Islet precursor cell (in vitro differentiated cells): ENCODE data around the gene F8.

Experiments
- DNase-seq: peaks from one replicate; pipeline ENCODE4 v3.0.0-alpha.2; 2018

The F8 gene

GRCh38 chrX:155022585-155022984 is at the start of gene F8:
TSS of gene F8 (minus strand) at chrX:155022723. CDS start at chrX:155022552, 171 bp downstream.
- no peak for DNase-seq

DNA sequence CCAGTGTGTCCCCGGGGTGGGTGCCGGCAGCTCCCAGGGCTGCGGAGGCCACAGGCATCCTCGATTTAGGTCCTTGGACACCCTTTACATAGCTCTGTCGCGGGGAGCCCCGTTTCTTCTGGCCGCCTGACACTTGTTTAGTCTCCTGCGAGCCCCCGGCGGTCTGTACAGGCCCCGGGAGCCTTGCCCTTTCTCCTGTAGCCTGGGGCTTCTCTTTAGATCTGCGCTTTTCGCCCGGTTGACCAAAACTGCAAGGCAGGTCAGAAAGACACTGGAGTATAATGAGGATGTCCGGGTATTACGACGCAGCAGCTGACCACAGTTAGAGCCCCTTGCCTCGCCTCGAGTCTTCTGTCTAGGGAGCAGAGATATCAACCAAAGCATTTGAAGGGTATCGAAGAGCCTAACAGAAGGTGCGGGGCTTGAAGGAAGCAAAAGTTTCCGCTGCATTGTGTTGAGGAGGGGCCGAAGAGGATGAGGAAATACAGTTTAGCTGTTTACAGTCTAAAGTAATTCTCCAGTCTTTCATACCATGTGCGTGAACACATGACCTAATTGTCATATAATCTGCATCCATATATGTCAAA is 49.3 kb upstream of the F8 start:
- DNase-seq, result no peak

GRCh38 chrX:155070975-155071693 is 48.6 kb upstream of the F8 start, which contains the start of the genes BRCC3, CMC4 and MTCP1:
TSS of gene BRCC3 (plus strand) at chrX:155071508. CDS start at chrX:155071528, 20 bp downstream.
TSS of gene CMC4 (minus strand) at chrX:155071136. CDS start at chrX:155064023, 7,113 bp downstream.
TSS of gene MTCP1 (minus strand) at chrX:155071136. CDS start at chrX:155066010, 5,126 bp downstream.
- peak; percentile 90 for DNase-seq

GRCh38 chrX:155070663-155070974 is 48.1 kb upstream of the F8 start:
- DNase-seq, result no peak

DNA sequence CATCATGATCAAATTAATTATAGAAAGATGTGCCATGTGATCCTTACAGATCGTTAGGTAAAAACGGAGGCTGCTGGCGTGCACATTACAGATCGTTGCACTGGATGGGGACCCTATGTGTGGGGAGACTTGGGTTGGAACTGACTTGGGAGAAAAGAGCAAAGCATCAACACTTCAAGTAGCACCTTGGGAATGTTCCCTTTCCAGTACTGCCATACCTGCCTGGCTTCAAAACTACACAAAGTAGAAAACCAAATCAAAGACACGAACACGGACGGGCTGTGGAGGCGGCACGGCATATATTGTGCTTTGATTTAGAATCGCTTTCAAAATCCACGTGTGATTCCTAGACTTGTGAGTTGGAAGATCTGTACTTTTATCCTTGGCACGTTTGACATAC is 47.5 kb upstream of the F8 start:
- DNase-seq, result no peak

GRCh38 chrX:155069414-155069813 is 46.9 kb upstream of the F8 start:
- no peak for DNase-seq

DNA sequence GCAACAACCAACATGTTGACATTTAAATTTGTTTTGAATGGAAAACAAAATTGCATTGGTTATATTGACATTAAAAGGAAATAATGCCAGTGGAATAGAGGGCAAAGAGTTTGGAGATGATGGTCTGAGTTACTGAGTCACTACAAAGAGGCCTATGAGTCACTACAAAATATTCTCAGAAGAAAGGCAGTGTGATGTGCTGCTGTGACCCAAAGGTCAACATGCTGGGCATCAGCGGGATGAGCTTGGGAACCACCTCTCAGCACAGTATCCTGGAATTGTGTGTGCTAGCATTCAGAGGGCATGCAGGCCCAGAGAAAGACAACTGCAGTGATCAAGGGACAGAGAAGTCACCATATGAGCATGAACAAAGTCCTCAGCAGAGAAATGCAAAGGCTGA is 45.6 kb upstream of the F8 start:
- peak; percentile 63 for DNase-seq

DNA sequence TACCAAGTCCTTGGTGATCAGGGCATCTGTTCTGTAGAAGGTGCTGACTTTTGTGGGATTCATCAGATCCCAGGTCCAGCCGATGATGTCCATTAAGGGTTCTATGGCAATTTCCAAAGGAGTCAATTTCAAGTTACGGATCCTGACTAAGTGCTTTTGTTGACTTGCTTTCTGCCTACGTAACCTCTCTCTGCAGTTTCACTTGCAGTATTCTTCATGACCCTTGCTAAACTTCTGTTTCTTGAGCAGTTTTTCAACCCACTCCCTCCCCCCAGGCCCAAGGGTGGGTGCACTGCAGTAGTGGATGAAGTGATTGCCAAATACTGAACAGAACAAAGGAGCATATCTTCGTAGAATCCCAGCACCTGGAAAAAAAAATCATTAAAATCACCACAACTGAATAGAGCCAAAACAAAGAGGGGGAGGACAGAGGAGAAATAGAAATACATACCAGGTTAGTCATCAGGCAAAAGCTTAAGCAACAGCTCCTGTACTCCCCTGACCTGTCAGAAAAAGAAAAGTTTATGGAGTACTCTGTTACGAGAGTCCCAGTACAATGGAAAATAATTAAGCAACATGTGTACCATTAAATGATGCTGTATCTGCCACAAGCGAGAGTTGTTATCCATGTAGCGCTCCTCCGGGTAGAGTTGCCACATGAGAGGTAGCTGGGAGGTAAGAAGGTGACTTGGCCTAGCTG is 42.7 kb upstream of the F8 start:
- DNase-seq, result no peak

DNA sequence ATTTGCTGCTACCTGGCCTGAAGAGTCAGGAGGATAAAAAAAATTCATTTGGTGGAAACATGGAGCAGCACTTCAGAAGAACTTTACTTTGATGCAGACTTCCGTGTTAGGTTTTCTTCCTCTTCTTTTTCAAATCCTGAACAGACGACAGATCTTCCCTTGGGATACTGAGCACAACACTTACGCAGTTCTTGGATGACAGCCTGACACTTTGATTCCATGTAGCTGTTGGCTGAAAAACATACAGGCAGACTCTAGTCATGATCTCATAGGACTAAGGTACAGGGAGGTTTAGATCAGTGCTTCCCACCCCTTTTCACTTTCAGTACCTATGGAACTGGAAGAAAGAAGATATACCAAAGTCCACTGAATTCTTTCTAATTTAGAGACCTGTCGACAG is 39.2 kb upstream of the F8 start:
- DNase-seq, result no peak

- peak; percentile 90 for DNase-seq
Measured at GRCh38 chrX:155056877-155057792, 34.6 kb upstream of the F8 start.

- DNase-seq, result no peak
Measured at GRCh38 chrX:155056471-155056870, 33.9 kb upstream of the F8 start.

GRCh38 chrX:155055494-155055893 is 33.0 kb upstream of the F8 start:
- DNase-seq, result no peak

DNA sequence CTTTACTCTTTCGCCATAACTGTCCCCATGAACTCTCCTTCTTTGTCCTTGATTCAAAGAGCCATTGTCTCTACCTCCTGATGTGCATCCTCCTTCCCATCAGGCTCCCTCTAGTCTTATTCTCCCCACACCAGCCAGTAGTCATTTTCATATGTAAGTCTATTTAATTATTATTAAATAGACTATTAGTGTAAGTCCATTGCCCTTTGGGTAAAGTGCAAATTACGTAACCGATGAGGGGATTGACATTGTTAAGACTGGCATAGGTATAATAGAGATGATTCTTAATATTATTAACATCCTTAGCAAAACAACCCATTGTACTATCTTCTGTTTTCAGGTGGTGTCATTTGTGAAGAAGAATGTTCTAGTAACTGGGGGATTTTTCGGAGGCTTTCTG is 31.7 kb upstream of the F8 start:
- no peak for DNase-seq

DNA sequence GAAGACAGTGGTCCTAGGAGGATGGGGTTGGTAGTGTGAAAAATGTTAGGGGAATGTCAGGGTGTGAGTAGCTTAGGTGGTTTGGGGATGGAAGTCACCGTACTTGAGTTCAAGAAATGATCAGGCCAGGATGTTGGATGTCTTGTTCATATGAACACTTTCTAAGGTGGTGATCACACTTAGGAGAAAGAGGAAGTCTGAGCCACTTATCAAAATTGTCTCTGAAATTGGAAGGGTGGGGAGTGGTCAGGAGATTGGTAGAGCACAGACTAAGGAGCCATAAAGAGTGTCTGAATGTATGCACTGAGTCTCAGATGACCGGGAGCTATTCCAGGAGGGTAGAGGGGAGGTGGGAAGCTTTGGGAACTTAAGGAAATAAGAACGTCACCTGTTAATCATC is 31.1 kb upstream of the F8 start:
- DNase-seq, result no peak

GRCh38 chrX:155052738-155053498 is 30.4 kb upstream of the F8 start:
- no peak for DNase-seq

- DNase-seq, result peak; percentile 77
Measured at GRCh38 chrX:155048977-155049619, 26.6 kb upstream of the F8 start.

GRCh38 chrX:155046811-155047528 is 24.4 kb upstream of the F8 start:
- no peak for DNase-seq

GRCh38 chrX:155046129-155046810 is 23.7 kb upstream of the F8 start:
- no peak for DNase-seq

GRCh38 chrX:155035688-155036087 is 13.2 kb upstream of the F8 start:
- no peak for DNase-seq

DNA sequence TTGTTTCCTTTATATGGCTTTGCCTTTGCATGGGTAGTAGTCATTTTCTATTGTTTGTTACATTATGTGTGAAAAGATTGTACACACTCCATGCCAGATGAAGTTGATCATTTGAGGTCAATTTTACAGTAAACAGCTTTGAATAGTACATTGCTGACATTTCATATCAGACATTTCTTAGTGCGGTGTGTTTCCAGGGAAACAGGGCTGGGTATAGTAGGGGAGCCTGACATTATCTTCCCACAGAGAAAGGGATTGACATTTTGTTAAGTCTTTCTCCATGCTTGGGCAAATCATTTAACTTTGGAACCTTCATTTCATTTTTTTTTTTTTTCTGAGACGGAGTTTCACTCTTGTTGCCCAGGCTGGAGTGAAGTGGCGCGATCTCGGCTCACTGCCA is 9.1 kb upstream of the F8 start:
- no peak for DNase-seq
